GM19025 (cell line): ENCODE data around the gene CASTOR1.

Experiments used
- ATAC-seq: cut with Tn5 transposase; IDR thresholded peaks from one replicate; pipeline ENCODE4 v1.9.1; 2021; ENCODE audit warnings: mild to moderate bottlenecking, low read depth, moderate library complexity; ENCODE audit not compliant: unreplicated experiment

Gene CASTOR1

GRCh38 chr22:30247974-30248373 is 41.3 kb downstream of the CASTOR1 start:
- ATAC-seq = no peak

DNA sequence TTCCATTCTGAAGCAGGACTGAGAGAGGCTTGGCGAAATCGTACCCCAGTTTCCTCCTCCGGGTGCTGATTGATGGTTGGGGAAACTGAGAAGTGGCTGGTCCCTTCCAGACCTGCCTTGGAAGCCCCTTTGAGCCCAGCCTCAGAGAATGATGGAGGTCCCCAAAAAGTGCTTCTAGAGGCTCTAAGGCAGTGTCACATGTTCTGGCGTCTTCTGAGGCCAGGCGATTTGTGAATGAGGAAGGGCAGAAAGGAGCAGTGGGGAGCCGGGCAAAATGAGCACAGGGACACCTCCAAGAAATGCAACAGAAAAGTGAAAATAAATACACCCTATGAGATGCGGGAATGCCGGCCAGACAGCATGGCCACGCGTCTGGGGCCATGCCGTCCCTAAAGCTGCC is 41.7 kb downstream of the CASTOR1 start:
- ATAC-seq = no peak

DNA sequence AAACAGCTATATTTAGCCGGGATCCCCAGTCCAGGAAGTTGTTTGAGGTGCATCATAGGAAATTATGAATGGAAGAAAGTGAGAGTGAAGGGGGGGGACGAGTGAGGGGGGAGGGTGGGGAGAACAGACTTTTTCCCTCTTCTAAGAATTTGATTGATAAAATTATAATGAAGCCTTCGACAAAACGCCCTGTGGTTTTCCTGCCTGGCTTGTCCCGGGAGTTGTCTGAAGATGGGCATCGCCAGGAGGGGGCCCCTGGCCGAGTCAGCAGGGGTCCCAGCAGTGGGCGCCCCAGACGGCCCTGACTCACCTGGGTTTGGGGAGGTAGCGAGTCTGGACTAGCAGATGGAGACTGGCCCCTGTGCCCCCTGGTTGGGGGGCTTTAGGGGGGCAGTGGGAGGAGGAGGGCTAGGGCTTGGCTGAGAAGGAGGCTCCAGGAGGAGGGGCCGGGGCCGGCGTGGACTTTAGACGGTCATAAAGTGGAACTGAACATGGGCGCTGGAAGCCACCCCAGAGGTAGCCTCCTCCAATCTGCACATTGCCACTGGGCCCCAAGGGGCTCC is 42.4 kb downstream of the CASTOR1 start:
- no peak for ATAC-seq

DNA sequence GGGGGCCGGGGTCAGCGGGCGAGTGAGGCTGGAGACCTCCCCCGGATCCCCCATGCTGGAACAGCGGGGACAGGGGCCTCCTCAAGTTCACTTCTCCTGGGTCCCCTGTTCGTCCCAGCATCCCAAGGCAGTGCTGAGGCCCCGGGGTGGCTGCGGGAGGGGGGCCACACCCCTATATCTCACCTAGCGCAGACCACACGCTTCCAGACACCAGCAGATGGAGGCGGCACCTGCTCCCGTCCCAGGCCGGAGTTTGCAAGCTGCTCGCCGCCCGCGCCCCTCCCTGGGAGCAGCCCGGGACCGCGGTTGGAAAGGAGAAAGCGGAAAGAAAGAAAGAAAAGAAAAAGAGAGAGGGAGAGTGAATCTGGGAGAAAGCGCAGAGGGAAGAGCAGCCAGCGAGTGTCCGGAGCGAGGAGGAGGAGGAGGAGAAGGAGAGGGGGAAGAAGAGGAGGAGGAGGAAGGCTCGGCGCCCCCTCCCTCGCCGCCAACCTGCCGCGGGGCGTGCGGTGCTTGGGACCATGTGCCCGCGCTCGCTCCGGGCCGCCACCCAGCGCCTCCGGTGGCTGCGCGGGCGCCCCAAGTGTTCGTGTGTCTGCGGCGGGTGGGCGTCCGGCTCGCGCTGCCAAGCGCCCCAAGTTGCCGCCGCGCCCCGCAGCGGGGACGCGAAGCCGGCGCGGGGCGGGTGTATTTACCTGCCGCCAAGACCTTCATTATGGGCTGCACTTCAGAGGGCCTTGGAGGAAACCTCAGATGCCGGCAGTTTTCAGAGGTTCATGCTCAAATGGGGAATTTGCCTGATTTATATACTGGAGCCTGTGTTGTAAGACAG is 43.1 kb downstream of the CASTOR1 start, which contains the start of gene LIF:
Gene LIF (minus strand): TSS at position 775 of the 829 bp plus-strand sequence. CDS start 64 bp downstream, at position 711.
- no peak for ATAC-seq

DNA sequence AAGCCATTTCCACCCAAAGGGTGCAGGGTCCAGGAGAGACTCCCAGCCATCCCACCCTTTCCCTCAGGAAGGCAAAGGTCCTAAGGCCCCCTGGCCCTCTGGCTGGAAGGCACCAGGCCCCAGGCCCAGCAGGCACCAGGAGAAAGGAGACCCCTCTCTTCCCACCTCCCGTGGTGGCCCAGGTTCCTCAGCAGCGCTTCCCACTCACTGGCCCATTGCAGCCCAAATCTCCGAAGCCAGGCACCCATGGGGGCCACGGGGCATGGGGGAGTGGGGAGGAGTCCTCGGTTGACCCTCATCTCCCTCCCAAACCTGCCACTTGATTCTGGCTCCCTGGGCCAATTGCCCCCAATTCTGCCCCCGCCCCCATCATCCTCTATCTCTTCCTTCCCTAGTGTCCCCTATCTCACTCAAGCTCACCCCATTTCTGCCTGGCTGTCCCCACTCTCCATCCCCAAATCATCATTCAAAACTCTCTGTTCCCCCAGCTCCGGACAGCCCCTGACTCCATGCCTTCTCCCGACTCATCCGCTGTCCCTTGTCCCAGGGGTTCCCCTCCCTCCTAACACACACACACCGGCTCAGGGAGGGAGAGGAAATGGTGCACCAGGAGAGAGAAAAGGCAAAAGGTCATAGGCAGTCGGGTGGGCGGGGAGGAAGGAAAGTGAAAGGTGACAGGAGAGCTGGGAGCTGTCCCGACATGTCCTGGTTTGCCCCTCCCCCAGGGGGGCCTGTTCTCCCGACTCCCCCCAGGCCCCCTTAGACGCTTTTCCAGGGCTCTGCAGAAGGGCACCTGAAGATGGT is 43.9 kb downstream of the CASTOR1 start:
- ATAC-seq = no peak

GRCh38 chr22:30244641-30245040 is 44.7 kb downstream of the CASTOR1 start:
- ATAC-seq = no peak

DNA sequence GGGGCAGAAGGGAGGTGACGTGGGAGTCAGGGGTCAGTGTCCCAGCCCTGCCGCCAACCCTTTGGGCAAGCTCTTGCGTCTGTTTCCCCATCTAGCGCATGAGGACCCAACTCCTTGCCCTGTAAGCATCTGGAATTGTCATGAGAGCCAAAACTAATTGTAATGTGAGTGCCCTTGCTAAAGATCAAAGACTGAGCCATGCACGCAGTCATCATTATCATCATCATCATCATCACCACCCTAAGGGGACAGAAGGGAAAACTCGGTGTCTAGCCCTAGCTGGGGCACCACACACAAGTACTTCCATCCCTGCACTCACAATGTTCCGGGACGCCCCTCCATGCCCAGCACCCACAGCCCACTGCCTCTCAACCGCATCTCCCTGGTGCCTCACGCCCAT is 45.2 kb downstream of the CASTOR1 start:
- ATAC-seq = no peak

- no peak for ATAC-seq
Measured at GRCh38 chr22:30243661-30244060, 45.6 kb downstream of the CASTOR1 start.

GRCh38 chr22:30241576-30242371 is 47.5 kb downstream of the CASTOR1 start:
- no peak for ATAC-seq

DNA sequence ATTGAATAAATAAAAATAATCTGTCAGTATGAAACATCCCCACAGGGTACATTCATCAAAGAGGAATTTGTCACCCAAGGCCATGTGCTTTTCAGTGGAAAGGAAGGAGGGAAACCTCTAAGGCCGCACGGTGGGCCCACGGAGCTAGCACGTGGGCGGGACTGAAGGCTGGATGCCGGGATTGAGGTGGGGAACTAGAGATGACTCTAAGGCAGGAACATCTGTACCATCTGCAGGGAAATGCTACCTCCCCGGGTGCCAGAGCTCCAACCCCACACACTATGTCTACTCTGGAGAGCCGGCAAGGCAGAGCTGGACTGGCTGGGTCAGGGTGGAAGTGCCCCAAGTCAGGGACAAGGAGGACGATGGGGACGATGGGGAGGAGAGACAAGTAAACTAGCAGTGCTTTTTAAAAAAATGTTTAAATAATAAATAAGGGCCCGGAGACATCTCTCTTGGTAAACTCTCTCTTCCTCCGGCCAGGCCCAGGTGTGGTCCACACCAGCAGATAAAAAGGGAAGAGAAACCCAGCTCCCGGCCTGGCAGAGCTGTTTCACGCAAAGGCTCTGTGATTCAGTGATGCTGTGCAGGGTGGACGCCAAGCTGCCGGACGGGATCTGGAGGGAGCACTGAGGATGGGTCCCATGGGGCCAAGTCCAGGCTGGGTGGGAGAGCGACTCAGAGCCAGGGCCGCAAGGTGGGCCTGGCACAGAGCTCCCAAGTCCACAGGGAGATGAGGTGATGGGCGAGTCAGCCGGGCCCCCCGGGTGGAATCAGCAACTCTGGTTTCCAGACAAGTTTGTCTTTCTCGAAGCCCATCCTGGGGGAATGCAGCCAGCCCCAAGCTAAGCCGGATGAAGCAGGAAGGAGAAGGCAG is 48.5 kb downstream of the CASTOR1 start:
- no peak for ATAC-seq

- no peak for ATAC-seq
Measured at GRCh38 chr22:30239488-30240405, 49.6 kb downstream of the CASTOR1 start.

DNA sequence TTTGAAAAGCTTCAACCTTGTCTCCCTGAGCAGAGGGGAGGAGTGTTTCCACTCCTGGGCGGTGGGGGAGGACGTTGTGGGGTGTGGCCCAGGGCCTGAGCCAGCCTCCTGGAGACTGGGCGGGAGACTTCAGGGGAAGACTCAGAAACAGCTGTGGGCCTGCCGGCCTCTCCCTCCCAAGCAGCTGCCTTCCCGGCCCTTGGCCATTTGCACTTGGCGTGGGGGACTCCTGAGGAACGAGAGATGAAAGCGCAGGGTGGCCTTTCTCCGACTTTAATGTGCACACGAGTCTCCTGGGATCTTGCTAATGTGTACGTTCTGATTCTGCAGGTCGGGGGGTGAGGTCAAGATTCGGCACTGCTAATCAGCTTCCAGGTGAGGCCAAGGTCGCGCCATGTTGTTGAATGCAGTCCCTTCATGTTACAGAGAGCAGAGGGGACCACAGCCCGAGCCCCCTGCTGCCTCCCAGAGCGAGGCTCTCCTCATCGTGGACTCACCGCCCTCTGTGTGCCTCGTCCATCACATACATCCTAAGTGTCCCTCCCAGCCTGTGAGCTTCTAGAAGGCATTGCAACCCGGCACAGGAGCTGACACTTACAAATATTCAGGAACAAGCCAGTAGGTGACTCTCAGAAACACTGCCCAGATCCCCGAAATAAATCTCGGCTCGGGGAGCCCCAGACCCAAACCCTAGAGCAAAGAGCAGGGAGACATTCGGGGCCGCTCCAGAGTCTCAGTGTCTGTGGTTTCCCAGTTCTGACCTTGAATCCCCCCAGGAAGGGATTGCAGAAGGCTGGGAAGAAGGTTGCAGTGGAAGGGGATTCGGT is 50.4 kb downstream of the CASTOR1 start:
- ATAC-seq = no peak

DNA sequence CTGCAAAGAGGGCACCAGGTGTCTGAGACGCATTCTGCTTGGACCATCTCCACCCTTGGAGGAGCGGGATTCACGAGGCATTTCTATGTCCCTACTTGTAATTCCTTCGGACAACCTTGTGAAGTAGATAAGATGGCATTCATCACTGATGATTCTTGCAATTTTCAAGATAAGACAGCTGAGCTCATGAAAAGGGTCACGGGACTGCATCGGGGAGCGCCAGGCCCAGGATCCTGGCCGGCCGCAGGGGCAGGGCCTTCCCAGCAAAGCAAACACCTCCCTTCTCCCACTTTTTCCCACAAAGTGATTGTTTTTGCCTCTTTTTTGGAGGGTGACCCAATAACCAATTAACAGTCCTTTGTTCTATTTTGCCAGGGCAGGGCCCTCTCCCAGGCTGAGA is 51.2 kb downstream of the CASTOR1 start:
- ATAC-seq = no peak

- no peak for ATAC-seq
Measured at GRCh38 chr22:30236875-30237274, 52.4 kb downstream of the CASTOR1 start.

DNA sequence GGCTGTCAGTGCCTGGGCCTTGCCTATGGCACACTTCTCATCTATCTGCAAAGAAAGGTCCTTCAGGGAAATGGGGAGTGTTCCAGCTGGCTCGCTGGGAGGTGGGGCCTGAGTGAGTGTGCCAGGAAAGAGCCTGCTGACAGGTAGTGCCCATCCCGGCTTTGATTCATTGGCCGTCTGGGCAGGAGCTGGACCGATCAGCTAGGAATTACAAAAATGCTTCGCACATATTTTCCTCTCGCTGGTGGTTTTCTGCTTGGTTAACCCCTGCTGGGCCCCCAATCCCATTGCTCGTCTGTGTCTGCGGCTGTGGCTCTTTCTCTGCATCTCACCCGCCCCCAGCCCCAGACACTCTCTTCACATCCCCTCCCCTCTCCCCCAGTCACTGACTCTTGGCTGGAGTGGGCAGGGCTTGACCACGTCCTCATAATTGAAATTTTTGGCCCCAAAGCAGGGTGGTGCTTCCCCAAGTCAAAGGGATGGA is 53.6 kb downstream of the CASTOR1 start:
- ATAC-seq = no peak
